ENCODE results near the gene BMPR1B. TPM values are rescaled to one million over a fixed set of nuclear protein-coding genes. Genes with fewer than 3 reads are reported as not detected.

The BMPR1B gene
- polyA plus RNA-seq (2011; rRNA removed) (21.2 and 30.2 TPM in 2 replicates), polyA plus RNA-seq (2017; fragmentation: RNase III; extraction: RNeasy Plus Mini Kit Qiagen cat#74134 plus additional on column Dnase treatment) (5.6 to 7.3 TPM (median 6.4 TPM) in 3 replicates), polyA minus RNA-seq (2011; rRNA and poly(A)+ RNA removed) (30.7 and 37.6 TPM in 2 replicates)
- 3.3 and 3.5 TPM in 2 replicates for polyA plus RNA-seq (2012; cell fraction: cytosol; rRNA removed)
- polyA plus RNA-seq (2012; cell fraction: nucleus; rRNA removed), result 2.2 and 3.9 TPM in 2 replicates

DNA sequence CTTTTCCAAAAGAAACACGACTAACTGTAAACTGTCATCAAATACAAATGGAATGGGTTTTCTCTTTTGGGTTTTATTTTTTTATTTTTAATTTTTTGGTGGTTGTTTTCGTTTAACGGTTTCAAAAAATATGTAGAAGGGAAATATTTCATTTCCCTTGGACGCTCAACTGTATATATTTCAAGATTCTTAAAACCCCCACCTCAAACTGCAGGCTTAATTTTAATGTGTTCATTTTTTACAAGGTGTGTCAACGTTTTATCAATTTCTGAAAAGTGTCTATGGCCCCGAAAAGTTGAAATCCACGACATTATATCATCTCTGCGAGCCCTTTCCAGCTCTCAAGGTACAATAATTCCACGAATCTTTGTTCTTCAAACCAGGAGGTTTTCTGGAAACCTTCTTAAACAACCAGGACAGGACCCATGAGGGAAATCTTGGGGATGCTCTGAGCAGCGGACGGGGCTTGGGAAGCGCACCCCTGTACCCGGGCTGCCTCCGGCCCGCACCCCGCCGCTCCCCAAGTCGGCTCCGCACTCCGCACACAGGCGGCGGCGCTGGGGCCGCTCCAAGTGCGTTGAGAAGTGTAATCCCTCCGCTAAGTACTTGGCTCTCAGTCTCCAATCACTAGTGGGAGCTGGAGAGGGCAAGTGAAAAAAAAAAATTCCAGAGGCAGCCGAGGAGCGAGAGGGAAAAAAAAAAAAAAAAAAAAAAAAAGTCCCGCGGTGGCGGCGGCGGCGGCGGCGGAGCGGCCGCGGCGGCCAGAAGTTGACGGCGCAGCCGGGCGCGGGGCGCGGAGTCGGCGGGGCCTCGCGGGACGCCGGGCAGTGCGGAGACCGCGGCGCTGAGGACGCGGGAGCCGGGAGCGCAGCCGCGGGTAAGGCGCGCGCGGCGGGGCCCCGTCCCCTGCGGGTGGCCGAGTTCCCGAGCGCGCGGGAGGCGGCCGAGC, at the start of gene BMPR1B:
Gene BMPR1B (plus strand): TSS at position 764 of the 949 bp plus-strand sequence. CDS start 346,470 bp downstream, outside the sequence.
- 2% methylated on average over 41 of the region's 77 CpGs for WGBS (ENCODE audit: missing lambda C conversion rate)
- FAIRE-seq (no peak), ATAC-seq (peak; percentile 47 to 49), DNase-seq (ENCODE audit: low read depth in 1 of 2, low spot score in 1 of 2) (peak in 1 of 2 experiments; percentile 84)
- H3K4me3 ChIP-seq, result peak within 1 kb of the TSS; percentile 64
- H3K4me2 ChIP-seq, result peak within 1 kb of the TSS; percentile 95
- H3K4me1 ChIP-seq, result peaks cover 34% of the 10 kb centered on the region
- no peaks in the 10 kb centered on the region for H3K9me3 ChIP-seq
- ChIA-PET CTCF (interaction anchor here (0.9 to 1.6 kb wide), 3 partner anchors 50 to 343 kb away, joined by 3 to 4 read pairs (median 3); no protein-coding TSS in a partner anchor), POLR2A (interaction anchor here (0.6 to 1.8 kb wide), 11 partner anchors 10 to 337 kb away, joined by 3 to 8 read pairs (median 5); no protein-coding TSS in a partner anchor)
- H3K27ac ChIP-seq, result peak within 1 kb of the TSS; percentile 98 to 99
- TF ChIP-seq, protein P1, sequence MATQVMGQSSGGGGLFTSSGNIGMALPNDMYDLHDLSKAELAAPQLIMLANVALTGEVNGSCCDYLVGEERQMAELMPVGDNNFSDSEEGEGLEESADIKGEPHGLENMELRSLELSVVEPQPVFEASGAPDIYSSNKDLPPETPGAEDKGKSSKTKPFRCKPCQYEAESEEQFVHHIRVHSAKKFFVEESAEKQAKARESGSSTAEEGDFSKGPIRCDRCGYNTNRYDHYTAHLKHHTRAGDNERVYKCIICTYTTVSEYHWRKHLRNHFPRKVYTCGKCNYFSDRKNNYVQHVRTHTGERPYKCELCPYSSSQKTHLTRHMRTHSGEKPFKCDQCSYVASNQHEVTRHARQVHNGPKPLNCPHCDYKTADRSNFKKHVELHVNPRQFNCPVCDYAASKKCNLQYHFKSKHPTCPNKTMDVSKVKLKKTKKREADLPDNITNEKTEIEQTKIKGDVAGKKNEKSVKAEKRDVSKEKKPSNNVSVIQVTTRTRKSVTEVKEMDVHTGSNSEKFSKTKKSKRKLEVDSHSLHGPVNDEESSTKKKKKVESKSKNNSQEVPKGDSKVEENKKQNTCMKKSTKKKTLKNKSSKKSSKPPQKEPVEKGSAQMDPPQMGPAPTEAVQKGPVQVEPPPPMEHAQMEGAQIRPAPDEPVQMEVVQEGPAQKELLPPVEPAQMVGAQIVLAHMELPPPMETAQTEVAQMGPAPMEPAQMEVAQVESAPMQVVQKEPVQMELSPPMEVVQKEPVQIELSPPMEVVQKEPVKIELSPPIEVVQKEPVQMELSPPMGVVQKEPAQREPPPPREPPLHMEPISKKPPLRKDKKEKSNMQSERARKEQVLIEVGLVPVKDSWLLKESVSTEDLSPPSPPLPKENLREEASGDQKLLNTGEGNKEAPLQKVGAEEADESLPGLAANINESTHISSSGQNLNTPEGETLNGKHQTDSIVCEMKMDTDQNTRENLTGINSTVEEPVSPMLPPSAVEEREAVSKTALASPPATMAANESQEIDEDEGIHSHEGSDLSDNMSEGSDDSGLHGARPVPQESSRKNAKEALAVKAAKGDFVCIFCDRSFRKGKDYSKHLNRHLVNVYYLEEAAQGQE (IDR thresholded peaks at IDR 0.05), result no peak
- TF ChIP-seq MAZ (IDR thresholded peaks at IDR 0.05; ENCODE audit: borderline replicate concordance, low read depth, low read length), result no peak
- TF ChIP-seq KDM1A (IDR thresholded peaks at IDR 0.05; ENCODE audit: low read depth), result no peak
- TF ChIP-seq BHLHE40 (IDR thresholded peaks at IDR 0.05; ENCODE audit: low read depth, low read length), result no peak
- no peak for TF ChIP-seq HEYL (CRISPR knock-in tag; IDR thresholded peaks at IDR 0.05)
- no peak for TF ChIP-seq FOSL2 (IDR thresholded peaks at IDR 0.05)
- TF ChIP-seq FOSL2 (CRISPR knock-in tag; IDR thresholded peaks at IDR 0.05), result no peak
- TF ChIP-seq ZSCAN20 (CRISPR knock-in tag; IDR thresholded peaks at IDR 0.05), result no peak
- TF ChIP-seq NR3C1 (IDR thresholded peaks at IDR 0.05), result no peak
- TF ChIP-seq HOXB5 (CRISPR knock-in tag; IDR thresholded peaks at IDR 0.05), result no peak
- TF ChIP-seq GATA3 (IDR thresholded peaks at IDR 0.05; ENCODE audit: borderline replicate concordance), result no peak
- TF ChIP-seq CBX8 (IDR thresholded peaks at IDR 0.05), result no peak
- no peak for TF ChIP-seq HOXB13 (CRISPR knock-in tag; IDR thresholded peaks at IDR 0.05; ENCODE audit: low read depth)
- no peak for TF ChIP-seq EHMT2 (IDR thresholded peaks at IDR 0.05; ENCODE audit: low read depth)
- no peak for TF ChIP-seq TFCP2L1 (CRISPR knock-in tag; IDR thresholded peaks at IDR 0.05)
- TF ChIP-seq MYC (IDR thresholded peaks at IDR 0.05; ENCODE audit: borderline replicate concordance, low read length), result no peak
- TF ChIP-seq ESRRA (IDR thresholded peaks at IDR 0.05; ENCODE audit: borderline replicate concordance, low read length), result no peak
- TF ChIP-seq, protein P2, sequence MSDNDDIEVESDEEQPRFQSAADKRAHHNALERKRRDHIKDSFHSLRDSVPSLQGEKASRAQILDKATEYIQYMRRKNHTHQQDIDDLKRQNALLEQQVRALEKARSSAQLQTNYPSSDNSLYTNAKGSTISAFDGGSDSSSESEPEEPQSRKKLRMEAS (IDR thresholded peaks at IDR 0.05), result no peak
- no peak for TF ChIP-seq FOXS1 (CRISPR knock-in tag; IDR thresholded peaks at IDR 0.05)
- no peak for TF ChIP-seq POLR2AphosphoS2 (conservative IDR thresholded peaks at IDR 0.05; ENCODE audit: low read length)
- TF ChIP-seq SREBF2 (IDR thresholded peaks at IDR 0.05), result no peak
- TF ChIP-seq, protein P3, sequence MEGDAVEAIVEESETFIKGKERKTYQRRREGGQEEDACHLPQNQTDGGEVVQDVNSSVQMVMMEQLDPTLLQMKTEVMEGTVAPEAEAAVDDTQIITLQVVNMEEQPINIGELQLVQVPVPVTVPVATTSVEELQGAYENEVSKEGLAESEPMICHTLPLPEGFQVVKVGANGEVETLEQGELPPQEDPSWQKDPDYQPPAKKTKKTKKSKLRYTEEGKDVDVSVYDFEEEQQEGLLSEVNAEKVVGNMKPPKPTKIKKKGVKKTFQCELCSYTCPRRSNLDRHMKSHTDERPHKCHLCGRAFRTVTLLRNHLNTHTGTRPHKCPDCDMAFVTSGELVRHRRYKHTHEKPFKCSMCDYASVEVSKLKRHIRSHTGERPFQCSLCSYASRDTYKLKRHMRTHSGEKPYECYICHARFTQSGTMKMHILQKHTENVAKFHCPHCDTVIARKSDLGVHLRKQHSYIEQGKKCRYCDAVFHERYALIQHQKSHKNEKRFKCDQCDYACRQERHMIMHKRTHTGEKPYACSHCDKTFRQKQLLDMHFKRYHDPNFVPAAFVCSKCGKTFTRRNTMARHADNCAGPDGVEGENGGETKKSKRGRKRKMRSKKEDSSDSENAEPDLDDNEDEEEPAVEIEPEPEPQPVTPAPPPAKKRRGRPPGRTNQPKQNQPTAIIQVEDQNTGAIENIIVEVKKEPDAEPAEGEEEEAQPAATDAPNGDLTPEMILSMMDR (IDR thresholded peaks at IDR 0.05), result peak; percentile 4; the same call in 1 of the 3 replicates
- TF ChIP-seq ZC3H11A (IDR thresholded peaks at IDR 0.05), result no peak
- TF ChIP-seq, protein P4, sequence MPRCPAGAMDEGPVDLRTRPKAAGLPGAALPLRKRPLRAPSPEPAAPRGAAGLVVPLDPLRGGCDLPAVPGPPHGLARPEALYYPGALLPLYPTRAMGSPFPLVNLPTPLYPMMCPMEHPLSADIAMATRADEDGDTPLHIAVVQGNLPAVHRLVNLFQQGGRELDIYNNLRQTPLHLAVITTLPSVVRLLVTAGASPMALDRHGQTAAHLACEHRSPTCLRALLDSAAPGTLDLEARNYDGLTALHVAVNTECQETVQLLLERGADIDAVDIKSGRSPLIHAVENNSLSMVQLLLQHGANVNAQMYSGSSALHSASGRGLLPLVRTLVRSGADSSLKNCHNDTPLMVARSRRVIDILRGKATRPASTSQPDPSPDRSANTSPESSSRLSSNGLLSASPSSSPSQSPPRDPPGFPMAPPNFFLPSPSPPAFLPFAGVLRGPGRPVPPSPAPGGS (IDR thresholded peaks at IDR 0.05), result 0 out of 3 replicates have a peak, but pooled peaks have one; percentile 31
- TF ChIP-seq TP53 (CRISPR knock-in tag; IDR thresholded peaks at IDR 0.05), result no peak
- TF ChIP-seq, protein P5, sequence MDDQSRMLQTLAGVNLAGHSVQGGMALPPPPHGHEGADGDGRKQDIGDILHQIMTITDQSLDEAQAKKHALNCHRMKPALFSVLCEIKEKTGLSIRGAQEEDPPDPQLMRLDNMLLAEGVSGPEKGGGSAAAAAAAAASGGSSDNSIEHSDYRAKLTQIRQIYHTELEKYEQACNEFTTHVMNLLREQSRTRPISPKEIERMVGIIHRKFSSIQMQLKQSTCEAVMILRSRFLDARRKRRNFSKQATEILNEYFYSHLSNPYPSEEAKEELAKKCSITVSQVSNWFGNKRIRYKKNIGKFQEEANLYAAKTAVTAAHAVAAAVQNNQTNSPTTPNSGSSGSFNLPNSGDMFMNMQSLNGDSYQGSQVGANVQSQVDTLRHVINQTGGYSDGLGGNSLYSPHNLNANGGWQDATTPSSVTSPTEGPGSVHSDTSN (IDR thresholded peaks at IDR 0.05), result no peak
- TF ChIP-seq RCOR1 (IDR thresholded peaks at IDR 0.05; ENCODE audit: low read depth, low read length), result no peak
- TF ChIP-seq, protein P6, sequence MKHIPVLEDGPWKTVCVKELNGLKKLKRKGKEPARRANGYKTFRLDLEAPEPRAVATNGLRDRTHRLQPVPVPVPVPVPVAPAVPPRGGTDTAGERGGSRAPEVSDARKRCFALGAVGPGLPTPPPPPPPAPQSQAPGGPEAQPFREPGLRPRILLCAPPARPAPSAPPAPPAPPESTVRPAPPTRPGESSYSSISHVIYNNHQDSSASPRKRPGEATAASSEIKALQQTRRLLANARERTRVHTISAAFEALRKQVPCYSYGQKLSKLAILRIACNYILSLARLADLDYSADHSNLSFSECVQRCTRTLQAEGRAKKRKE (CRISPR knock-in tag; IDR thresholded peaks at IDR 0.05; ENCODE audit: low read depth), result no peak
- TF ChIP-seq, protein P7, sequence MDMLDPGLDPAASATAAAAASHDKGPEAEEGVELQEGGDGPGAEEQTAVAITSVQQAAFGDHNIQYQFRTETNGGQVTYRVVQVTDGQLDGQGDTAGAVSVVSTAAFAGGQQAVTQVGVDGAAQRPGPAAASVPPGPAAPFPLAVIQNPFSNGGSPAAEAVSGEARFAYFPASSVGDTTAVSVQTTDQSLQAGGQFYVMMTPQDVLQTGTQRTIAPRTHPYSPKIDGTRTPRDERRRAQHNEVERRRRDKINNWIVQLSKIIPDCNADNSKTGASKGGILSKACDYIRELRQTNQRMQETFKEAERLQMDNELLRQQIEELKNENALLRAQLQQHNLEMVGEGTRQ (IDR thresholded peaks at IDR 0.05), result no peak
- TF ChIP-seq RARB (CRISPR knock-in tag; IDR thresholded peaks at IDR 0.05), result no peak
